OCI-LY1 (cell line): Measurements from ENCODE around the gene MAST4.

Experiments used
- H2AFZ ChIP-seq: fragments of 200-600 bp; sonication (generic), shearing (Covaris generic); 2 replicates; pipeline ENCODE4 v1.6.0; 2014; ENCODE audit warnings: antibody characterized with exemption, mild to moderate bottlenecking, low read length
- H3F3A ChIP-seq: fragments of 200-600 bp; sonication (generic), shearing (Covaris generic); 2 replicates; pipeline ENCODE4 v1.6.0; 2014; ENCODE audit warnings: mild to moderate bottlenecking, antibody characterized with exemption, low read length, moderate library complexity; ENCODE audit not compliant: insufficient read depth
- H3K27ac ChIP-seq: fragments of 200-600 bp; sonication (generic); 2 replicates; pipeline ENCODE4 v1.5.1; 2014; ENCODE audit warnings: low read length, mixed run types, mild to moderate bottlenecking, low read depth; ENCODE audit not compliant: poor library complexity, severe bottlenecking
- H3K27me3 ChIP-seq: fragments of 200-600 bp; sonication (generic); 2 replicates; pipeline ENCODE4 v1.6.0; 2014; ENCODE audit warnings: antibody characterized with exemption, mild to moderate bottlenecking, low read length, moderate library complexity; ENCODE audit not compliant: insufficient read depth
- H3K36me3 ChIP-seq: fragments of 200-600 bp; sonication (generic); 2 replicates; pipeline ENCODE4 v1.6.1; 2014; ENCODE audit warnings: mild to moderate bottlenecking, antibody characterized with exemption, low read length, moderate library complexity, mixed read lengths; ENCODE audit not compliant: insufficient read depth
- H3K4me1 ChIP-seq: fragments of 200-600 bp; sonication (generic); 2 replicates; pipeline ENCODE4 v1.5.1; 2014; ENCODE audit warnings: mild to moderate bottlenecking, low read length, moderate library complexity; ENCODE audit not compliant: insufficient read depth, severe bottlenecking
- H3K4me2 ChIP-seq: fragments of 200-600 bp; sonication (generic), shearing (Covaris generic); 2 replicates; pipeline ENCODE4 v1.6.1; 2014; ENCODE audit warnings: low read length
- H3K4me3 ChIP-seq: fragments of 200-600 bp; sonication (generic); 2 replicates; pipeline ENCODE4 v1.5.1; 2014; ENCODE audit warnings: low read length, low read depth, mild to moderate bottlenecking, mixed read lengths; ENCODE audit not compliant: poor library complexity, severe bottlenecking
- H3K79me2 ChIP-seq: fragments of 200-600 bp; shearing (Covaris generic); 2 replicates; pipeline ENCODE4 v1.6.1; 2016; ENCODE audit warnings: mixed run types, low read length, mixed read lengths; ENCODE audit not compliant: insufficient read depth
- H3K9ac ChIP-seq: fragments of 200-600 bp; sonication (generic), shearing (Covaris generic); 2 replicates; pipeline ENCODE4 v1.6.1; 2014; ENCODE audit warnings: mild to moderate bottlenecking, low read length, mixed read lengths
- H3K9me2 ChIP-seq: fragments of 200-600 bp; sonication (generic), shearing (Covaris generic); 2 replicates; pipeline ENCODE4 v1.6.1; 2014; ENCODE audit warnings: low read depth, mild to moderate bottlenecking, low read length, mixed read lengths
- H3K9me3 ChIP-seq: fragments of 200-600 bp; shearing (Covaris generic); 2 replicates; pipeline ENCODE4 v1.6.1; 2014; ENCODE audit warnings: low read length, mixed read lengths
- H4K20me1 ChIP-seq: fragments of 200-600 bp; sonication (generic), shearing (Covaris generic); 2 replicates; pipeline ENCODE4 v1.6.0; 2016; ENCODE audit warnings: mild to moderate bottlenecking, low read length; ENCODE audit not compliant: insufficient read depth
- EZH2 ChIP-seq: fragments of 200-600 bp; sonication (generic), shearing (Covaris generic); IDR thresholded peaks from 2 replicates; pipeline ENCODE4 v1.8.0; 2017; ENCODE audit warnings: borderline replicate concordance, mixed run types, mild to moderate bottlenecking, antibody characterized with exemption, low read length, moderate library complexity, mixed read lengths
- TF ChIP-seq, protein P1 (sequence below): fragments of 200-600 bp; sonication (generic), shearing (Covaris generic); IDR thresholded peaks from 2 replicates; pipeline ENCODE4 v1.5.1; 2017; ENCODE audit warnings: mild to moderate bottlenecking, antibody characterized with exemption, low read length, moderate library complexity, mixed read lengths

The MAST4 gene

DNA sequence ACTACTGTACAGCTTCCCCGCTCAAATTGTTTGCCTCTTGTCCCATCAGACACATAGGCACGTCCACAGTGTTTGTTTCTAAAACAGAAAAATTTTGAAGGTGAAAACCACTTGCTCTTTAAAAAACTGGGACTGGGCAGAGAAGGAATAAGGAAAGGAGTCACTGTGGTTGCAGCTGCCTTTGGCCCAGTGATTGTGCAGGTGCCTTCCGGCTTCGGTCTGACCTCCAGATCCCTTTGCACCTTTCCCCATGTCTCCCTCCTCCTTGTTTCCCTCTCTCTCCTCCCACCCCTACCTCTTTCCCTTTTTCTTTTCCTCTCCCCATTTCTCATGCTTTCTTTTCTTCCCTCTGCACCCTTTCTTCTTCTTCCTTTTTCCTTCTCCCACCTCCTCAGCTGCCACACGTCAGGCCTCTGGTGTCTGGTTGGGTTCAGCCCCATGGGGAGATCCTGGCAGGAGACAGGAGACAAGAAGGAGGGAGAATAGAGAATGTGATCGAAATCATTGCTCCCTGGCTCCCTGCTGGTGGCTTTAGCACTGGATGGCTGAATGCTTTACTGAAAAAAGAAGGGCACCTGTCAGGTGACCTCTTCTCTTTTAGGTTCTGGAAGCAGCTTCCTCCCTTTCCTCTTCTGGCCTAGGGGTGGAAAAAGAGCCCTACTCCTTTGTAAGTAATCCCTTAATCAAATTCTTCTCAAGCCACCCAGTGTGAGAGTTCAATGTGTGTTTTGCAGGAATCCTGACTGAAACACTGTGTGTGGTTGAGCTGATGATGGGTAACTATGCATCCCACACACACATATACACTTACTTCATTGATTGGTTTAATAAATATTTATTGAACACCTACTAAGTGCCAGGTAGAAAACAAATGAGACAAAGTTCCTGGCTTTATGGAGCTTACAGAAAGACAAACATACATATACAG lies 267.3 kb downstream of the MAST4 start:
- Histone ChIP-seq H3K27me3 (no peaks in the 10 kb centered on the region), H3K79me2 (no peaks in the 10 kb centered on the region), H3F3A (no peaks in the 10 kb centered on the region), H4K20me1 (no peaks in the 10 kb centered on the region), H3K4me3 (no peak overlapping the region), H3K9me2 (no peaks in the 10 kb centered on the region), H3K27ac (no peak overlapping the region), H3K9me3 (no peaks in the 10 kb centered on the region), H2AFZ (no peak overlapping the region), H3K9ac (no peak overlapping the region), H3K36me3 (no peaks in the 10 kb centered on the region), H3K4me1 (no peaks in the 10 kb centered on the region), H3K4me2 (no peak overlapping the region)
- no peak for TF ChIP-seq EZH2
- TF ChIP-seq, protein P1, sequence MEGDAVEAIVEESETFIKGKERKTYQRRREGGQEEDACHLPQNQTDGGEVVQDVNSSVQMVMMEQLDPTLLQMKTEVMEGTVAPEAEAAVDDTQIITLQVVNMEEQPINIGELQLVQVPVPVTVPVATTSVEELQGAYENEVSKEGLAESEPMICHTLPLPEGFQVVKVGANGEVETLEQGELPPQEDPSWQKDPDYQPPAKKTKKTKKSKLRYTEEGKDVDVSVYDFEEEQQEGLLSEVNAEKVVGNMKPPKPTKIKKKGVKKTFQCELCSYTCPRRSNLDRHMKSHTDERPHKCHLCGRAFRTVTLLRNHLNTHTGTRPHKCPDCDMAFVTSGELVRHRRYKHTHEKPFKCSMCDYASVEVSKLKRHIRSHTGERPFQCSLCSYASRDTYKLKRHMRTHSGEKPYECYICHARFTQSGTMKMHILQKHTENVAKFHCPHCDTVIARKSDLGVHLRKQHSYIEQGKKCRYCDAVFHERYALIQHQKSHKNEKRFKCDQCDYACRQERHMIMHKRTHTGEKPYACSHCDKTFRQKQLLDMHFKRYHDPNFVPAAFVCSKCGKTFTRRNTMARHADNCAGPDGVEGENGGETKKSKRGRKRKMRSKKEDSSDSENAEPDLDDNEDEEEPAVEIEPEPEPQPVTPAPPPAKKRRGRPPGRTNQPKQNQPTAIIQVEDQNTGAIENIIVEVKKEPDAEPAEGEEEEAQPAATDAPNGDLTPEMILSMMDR = no peak

DNA sequence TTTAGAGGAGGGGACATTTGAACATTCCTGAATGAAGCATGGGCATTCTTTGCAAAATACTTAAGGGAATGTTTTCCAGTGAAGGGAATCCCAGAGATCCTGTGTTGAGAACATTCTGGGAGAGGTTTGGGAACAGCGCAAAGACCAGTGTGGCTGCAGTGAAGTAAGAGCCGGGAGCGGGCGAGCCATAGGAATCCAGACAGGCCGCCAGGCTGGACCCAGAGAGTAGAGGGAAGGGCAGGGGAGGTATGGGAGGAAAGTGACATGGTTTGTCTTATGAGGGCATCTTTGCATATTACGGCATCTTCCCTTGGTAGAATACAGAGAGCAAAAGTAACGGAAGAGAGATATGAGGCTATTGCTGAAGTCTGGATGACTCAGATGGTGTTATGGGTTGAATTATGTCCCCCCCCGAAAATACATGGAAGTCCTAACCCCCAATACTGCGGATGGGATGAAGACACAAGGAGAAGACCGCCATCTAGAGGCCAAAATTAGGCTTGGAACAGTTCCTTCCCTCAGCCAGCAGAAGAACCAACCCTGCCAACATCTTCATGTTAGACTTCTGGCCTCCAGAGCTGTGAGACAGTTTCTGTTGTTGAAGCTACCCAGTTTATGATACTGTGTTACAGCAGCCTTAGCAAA lies 268.2 kb downstream of the MAST4 start:
- H3K27ac ChIP-seq = no peak overlapping the region
- TF ChIP-seq, protein P1 = no peak; the same call in 1 of the 2 replicates
- no peak for TF ChIP-seq EZH2
- no peak overlapping the region for H3K9ac ChIP-seq
- no peaks in the 10 kb centered on the region for H3K27me3 ChIP-seq
- no peaks in the 10 kb centered on the region for H3K4me1 ChIP-seq
- H3K4me2 ChIP-seq = no peak overlapping the region
- H4K20me1 ChIP-seq = no peaks in the 10 kb centered on the region
- no peak overlapping the region for H3K4me3 ChIP-seq
- H3K9me2 ChIP-seq = no peaks in the 10 kb centered on the region
- no peaks in the 10 kb centered on the region for H3K79me2 ChIP-seq
- no peaks in the 10 kb centered on the region for H3K9me3 ChIP-seq
- H3K36me3 ChIP-seq = no peaks in the 10 kb centered on the region
- no peak overlapping the region for H2AFZ ChIP-seq
- no peaks in the 10 kb centered on the region for H3F3A ChIP-seq

DNA sequence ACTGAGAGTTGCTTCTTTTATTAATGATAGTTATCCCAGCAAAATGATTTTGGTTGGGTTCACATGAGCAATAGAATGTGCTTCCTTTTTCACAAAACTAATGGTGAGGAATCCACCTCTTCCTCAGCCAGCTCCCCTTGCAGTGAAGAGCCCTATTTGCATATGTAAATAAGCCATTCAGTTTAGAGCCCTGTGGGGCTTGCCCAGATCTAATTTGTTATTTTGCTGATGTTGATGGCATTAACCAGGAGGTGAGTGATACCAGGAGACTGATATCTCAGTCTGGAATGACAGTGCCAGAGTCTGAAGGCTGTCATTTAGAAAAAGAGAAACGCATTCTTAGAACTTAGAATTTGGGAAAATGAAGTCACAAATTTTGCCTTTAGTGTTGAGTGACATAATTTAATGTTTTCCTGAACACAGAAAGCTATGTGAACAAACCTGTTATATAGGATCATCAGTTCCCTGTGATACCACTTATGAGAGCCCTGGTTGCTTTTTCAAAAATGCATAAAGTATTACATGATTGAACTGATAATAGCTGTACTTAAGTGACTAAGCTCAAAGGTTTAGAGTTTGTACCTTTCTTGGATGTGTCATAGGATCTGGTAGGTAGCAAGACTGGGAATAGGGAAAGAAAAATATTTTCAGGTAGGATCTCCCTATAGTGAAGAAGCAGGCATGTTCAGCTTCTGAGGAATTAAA lies 271.6 kb downstream of the MAST4 start:
- no peak overlapping the region for H3K4me2 ChIP-seq
- no peaks in the 10 kb centered on the region for H3K4me1 ChIP-seq
- H2AFZ ChIP-seq = no peak overlapping the region
- no peaks in the 10 kb centered on the region for H4K20me1 ChIP-seq
- no peaks in the 10 kb centered on the region for H3K9me2 ChIP-seq
- no peaks in the 10 kb centered on the region for H3K79me2 ChIP-seq
- H3F3A ChIP-seq = no peaks in the 10 kb centered on the region
- no peak for TF ChIP-seq EZH2
- TF ChIP-seq, protein P1 = no peak
- no peak overlapping the region for H3K4me3 ChIP-seq
- H3K27ac ChIP-seq = no peak overlapping the region
- H3K9me3 ChIP-seq = no peaks in the 10 kb centered on the region
- no peak overlapping the region for H3K9ac ChIP-seq
- H3K36me3 ChIP-seq = no peaks in the 10 kb centered on the region
- H3K27me3 ChIP-seq = no peaks in the 10 kb centered on the region
